ENCODE results near the gene IL17RA.

DNA sequence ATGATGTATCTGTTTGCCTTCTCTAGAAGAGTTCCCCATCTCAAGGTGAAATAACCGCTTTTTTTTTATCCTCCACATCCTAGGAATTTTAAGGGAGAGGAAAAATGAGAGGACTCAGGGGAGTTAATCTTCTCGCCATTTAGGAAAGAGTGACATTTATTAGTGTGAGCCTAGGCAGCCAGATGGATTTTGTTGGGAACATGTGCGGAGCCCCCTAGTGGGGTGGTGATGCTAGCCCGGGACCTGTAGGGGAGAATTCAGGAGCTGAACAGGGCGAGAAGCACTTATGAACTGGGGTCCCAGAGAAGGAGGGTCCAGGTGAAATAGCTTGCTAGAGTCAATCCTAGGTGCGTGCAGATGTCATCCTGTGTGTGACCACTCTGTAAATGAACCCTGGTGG, 10.7 kb downstream of the IL17RA start:
- TF ChIP-seq, protein P1, sequence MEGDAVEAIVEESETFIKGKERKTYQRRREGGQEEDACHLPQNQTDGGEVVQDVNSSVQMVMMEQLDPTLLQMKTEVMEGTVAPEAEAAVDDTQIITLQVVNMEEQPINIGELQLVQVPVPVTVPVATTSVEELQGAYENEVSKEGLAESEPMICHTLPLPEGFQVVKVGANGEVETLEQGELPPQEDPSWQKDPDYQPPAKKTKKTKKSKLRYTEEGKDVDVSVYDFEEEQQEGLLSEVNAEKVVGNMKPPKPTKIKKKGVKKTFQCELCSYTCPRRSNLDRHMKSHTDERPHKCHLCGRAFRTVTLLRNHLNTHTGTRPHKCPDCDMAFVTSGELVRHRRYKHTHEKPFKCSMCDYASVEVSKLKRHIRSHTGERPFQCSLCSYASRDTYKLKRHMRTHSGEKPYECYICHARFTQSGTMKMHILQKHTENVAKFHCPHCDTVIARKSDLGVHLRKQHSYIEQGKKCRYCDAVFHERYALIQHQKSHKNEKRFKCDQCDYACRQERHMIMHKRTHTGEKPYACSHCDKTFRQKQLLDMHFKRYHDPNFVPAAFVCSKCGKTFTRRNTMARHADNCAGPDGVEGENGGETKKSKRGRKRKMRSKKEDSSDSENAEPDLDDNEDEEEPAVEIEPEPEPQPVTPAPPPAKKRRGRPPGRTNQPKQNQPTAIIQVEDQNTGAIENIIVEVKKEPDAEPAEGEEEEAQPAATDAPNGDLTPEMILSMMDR (IDR thresholded peaks at IDR 0.05; ENCODE audit: poor library complexity) = no peak
- TF ChIP-seq EZH2phosphoT487 (IDR thresholded peaks at IDR 0.05; ENCODE audit: low read depth, severe bottlenecking, unreplicated experiment) (no peak), EZH2 (IDR thresholded peaks at IDR 0.05; ENCODE audit: borderline replicate concordance) (no peak)

Measured in hepatocyte (in vitro differentiated cells).